GM23338 (cell line): ENCODE results near the gene SLC25A41. TPM values are rescaled to one million over a fixed set of nuclear protein-coding genes. Genes with fewer than 3 reads are reported as not detected.

Source experiments
- ATAC-seq: fragments of 200-7000 bp; cut with Tn5 transposase; 3 replicates; pipeline ENCODE4 v1.9.1; 2020
- DNase-seq: peaks from one replicate; pipeline ENCODE4 v3.0.0-alpha.2; 2015; ENCODE audit warnings: low spot score
- H2AFZ ChIP-seq: fragments of 200-600 bp; sonication (generic); 2 replicates; pipeline ENCODE4 v1.8.0; 2016; ENCODE audit warnings: antibody characterized with exemption, mild to moderate bottlenecking, moderate library complexity
- H3F3A ChIP-seq: fragments of 200-600 bp; sonication (generic); replicated peaks from 2 replicates; pipeline ENCODE4 v1.8.0; 2017; ENCODE audit warnings: antibody characterized with exemption, mixed run types, low read depth
- H3K27ac ChIP-seq: fragments of 200-600 bp; sonication (generic); 2 replicates; pipeline ENCODE4 v1.6.1; 2016; ENCODE audit warnings: low read depth
- H3K27me3 ChIP-seq: fragments of 200-600 bp; sonication (generic); 2 replicates; pipeline ENCODE4 v1.8.0; 2016; ENCODE audit warnings: mild to moderate bottlenecking, mixed run types, moderate library complexity; ENCODE audit not compliant: insufficient read depth
- H3K36me3 ChIP-seq: fragments of 200-600 bp; sonication (generic); 2 replicates; pipeline ENCODE4 v1.8.0; 2016; ENCODE audit warnings: mild to moderate bottlenecking; ENCODE audit not compliant: insufficient read depth
- H3K4me1 ChIP-seq: fragments of 200-600 bp; sonication (generic); 2 replicates; pipeline ENCODE4 v1.8.0; 2016; ENCODE audit warnings: mild to moderate bottlenecking, moderate library complexity; ENCODE audit not compliant: insufficient read depth
- H3K4me2 ChIP-seq: fragments of 200-600 bp; sonication (generic); 2 replicates; pipeline ENCODE4 v1.7.1; 2017; ENCODE audit warnings: mixed run types
- H3K4me3 ChIP-seq: fragments of 200-600 bp; sonication (generic); 2 replicates; pipeline ENCODE4 v1.6.1; 2016; ENCODE audit warnings: mixed run types
- H3K79me2 ChIP-seq: fragments of 200-600 bp; sonication (generic); replicated peaks from 2 replicates; pipeline ENCODE4 v1.8.0; 2017; ENCODE audit warnings: mild to moderate bottlenecking; ENCODE audit not compliant: insufficient read depth
- H3K9me2 ChIP-seq: fragments of 200-600 bp; sonication (generic); 2 replicates; pipeline ENCODE4 v1.8.0; 2017; ENCODE audit not compliant: insufficient read depth
- H4K20me1 ChIP-seq: fragments of 200-600 bp; sonication (generic); replicated peaks from 2 replicates; pipeline ENCODE4 v1.8.0; 2017; ENCODE audit warnings: mild to moderate bottlenecking; ENCODE audit not compliant: insufficient read depth
- H3K27ac Mint-ChIP-seq: 2 replicates; pipeline ENCODE4 v1.8.0; 2020; ENCODE audit warnings: inconsistent platforms, mild to moderate bottlenecking, moderate library complexity, mixed read lengths
- H3K27me3 Mint-ChIP-seq: 3 replicates; pipeline ENCODE4 v1.8.0; 2022; ENCODE audit warnings: low read depth, mild to moderate bottlenecking, moderate library complexity, mixed read lengths, inconsistent platforms; ENCODE audit not compliant: insufficient read depth, poor library complexity
- H3K36me3 Mint-ChIP-seq: 3 replicates; pipeline ENCODE4 v1.8.0; 2021; ENCODE audit warnings: low read depth, mild to moderate bottlenecking, inconsistent platforms, moderate library complexity, mixed read lengths
- H3K4me1 Mint-ChIP-seq: 3 replicates; pipeline ENCODE4 v1.8.0; 2020; ENCODE audit warnings: mild to moderate bottlenecking, inconsistent platforms, mixed read lengths
- H3K4me3 Mint-ChIP-seq: 3 replicates; pipeline ENCODE4 v1.8.0; 2021; ENCODE audit warnings: moderate library complexity, mild to moderate bottlenecking, inconsistent platforms, mixed read lengths
- H3K9me3 Mint-ChIP-seq: 3 replicates; pipeline ENCODE4 v1.8.0; 2020; ENCODE audit warnings: moderate library complexity, mild to moderate bottlenecking, inconsistent platforms, mixed read lengths
- CREB1 ChIP-seq: fragments of 250-450 bp; sonication (Bioruptor Pico); IDR thresholded peaks from 2 replicates; pipeline ENCODE4 v1.5.0; 2020; ENCODE audit warnings: low read depth, mild to moderate bottlenecking, moderate library complexity
- EZH2 ChIP-seq: fragments of 200-600 bp; sonication (generic); IDR thresholded peaks from one replicate; pipeline ENCODE4 v1.8.0; 2017; ENCODE audit warnings: antibody characterized with exemption, mild to moderate bottlenecking, low read depth; ENCODE audit not compliant: unreplicated experiment
- EZH2phosphoT487 ChIP-seq: fragments of 200-600 bp; sonication (generic); IDR thresholded peaks from one replicate; pipeline ENCODE4 v1.8.1; 2018; ENCODE audit warnings: antibody characterized with exemption; ENCODE audit not compliant: unreplicated experiment
- POLR2AphosphoS5 ChIP-seq: IDR thresholded peaks from 2 replicates; pipeline ENCODE4 v1.6.1; 2016; ENCODE audit warnings: antibody characterized with exemption, low read depth
- STAT1 ChIP-seq: IDR thresholded peaks from one replicate; pipeline ENCODE4 v1.6.1; 2016; ENCODE audit warnings: antibody characterized with exemption; ENCODE audit not compliant: unreplicated experiment
- ZNF114 ChIP-seq: fragments of 250-450 bp; sonication (Bioruptor Pico); IDR thresholded peaks from 2 replicates; pipeline ENCODE4 v1.5.0; 2020; ENCODE audit warnings: mild to moderate bottlenecking, moderate library complexity
- polyA plus RNA-seq: library from polyadenylated mRNA; unstranded; fragments of >200 nt; fragmentation: Nextera tagmentation; extraction: Ambion mirVana; gene quantifications from 2 replicates; pipeline ENCODE4 v1.2.1, GENCODE V29; 2016
- total RNA-seq: library from RNA; depleted of rRNA; stranded (reverse); fragments of >200 nt; shearing (Covaris generic); gene quantifications from 2 replicates; pipeline ENCODE4 v1.2.3, GENCODE V29; 2014
- TF ChIP-seq, protein P1 (sequence below): IDR thresholded peaks from one replicate; pipeline ENCODE4 v1.6.1; 2018; ENCODE audit warnings: antibody characterized with exemption; ENCODE audit not compliant: unreplicated experiment
- TF ChIP-seq, protein P2 (sequence below), 2 experiments: fragments of 200-600 bp in 1 of 2; sonication (generic) in 1 of 2; conservative IDR thresholded peaks; 2 replicates each; pipeline versions ENCODE4 v1.5.1 to v1.6.1; 2016 to 2017; ENCODE audit warnings: antibody characterized with exemption in 2 of 2, low read depth in 2 of 2, mild to moderate bottlenecking in 2 of 2, moderate library complexity in 1 of 2

The SLC25A41 gene
- total and polyA plus RNA-seq, 2 experiments from 2014 or later, result 0.24 to 0.35 TPM

DNA sequence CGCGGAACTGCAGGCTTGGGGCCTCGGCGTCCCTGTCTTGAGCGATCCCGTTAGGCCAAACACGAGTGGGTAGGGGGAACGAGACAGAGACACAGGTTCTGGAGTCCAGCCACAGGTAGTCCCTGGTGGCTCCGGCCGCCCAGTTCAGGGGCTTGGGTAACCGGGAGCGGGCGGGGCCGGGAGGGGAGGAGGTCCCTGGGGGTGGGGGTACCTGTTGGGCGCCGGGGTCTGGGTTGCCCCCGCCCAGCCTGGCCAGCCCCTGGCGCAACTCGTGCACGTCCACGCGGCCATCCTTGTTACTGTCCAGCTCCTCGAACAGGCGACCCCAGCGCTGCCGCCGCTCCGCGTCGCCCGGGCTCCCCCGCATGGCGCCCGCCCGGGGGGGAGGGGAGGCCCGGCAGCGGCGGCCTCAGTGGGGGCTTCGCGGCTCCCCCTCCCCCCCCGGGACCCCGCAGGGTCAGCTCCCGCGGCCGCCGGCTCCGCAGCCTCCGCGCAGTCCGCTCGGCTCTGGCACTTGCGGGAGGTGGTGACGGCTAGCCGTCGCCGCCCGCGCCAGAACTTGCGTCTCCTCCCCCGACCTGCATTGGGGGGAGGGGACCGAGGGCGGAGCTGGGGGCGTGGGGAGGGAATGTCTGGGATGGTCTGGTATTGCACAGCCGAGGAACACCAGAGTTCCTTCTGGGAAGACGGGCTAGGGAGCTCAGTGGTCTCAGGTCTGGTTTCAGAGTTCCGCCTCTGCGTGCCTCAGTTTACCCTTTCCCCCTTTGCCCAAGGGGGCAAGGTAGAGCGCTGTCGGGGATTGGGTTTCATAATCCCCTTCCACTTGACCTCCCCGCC, 25.9 kb upstream of the SLC25A41 start, which contains the start of gene SLC25A23:
Gene SLC25A23 (minus strand): TSS at position 531 of the 837 bp plus-strand sequence. CDS start 164 bp downstream, at position 367.
- H3K4me1 Mint-ChIP-seq, result peaks cover 13% of the 10 kb centered on the region
- Histone ChIP-seq H3K79me2 (peaks cover under 1% of the 10 kb centered on the region; the same call in 1 of the 2 replicates), H3K4me3 (peak within 1 kb of the TSS; percentile 59), H3K9me2 (no peaks in the 10 kb centered on the region), H2AFZ (peak within 1 kb of the TSS; percentile 87), H3K36me3 (peaks cover 6% of the 10 kb centered on the region; the same call in 1 of the 2 replicates), H3K27me3 (peaks cover 5% of the 10 kb centered on the region; the same call in 1 of the 2 replicates), H4K20me1 (no peaks in the 10 kb centered on the region; the same call in 1 of the 2 replicates), H3F3A (no peaks in the 10 kb centered on the region), H3K4me2 (peak within 1 kb of the TSS; percentile 76), H3K4me1 (peaks cover 4% of the 10 kb centered on the region; the same call in 1 of the 2 replicates), H3K27ac (peak within 1 kb of the TSS; percentile 94)
- peaks cover 25% of the 10 kb centered on the region for H3K36me3 Mint-ChIP-seq
- peak within 1 kb of the TSS; percentile 88 for H3K4me3 Mint-ChIP-seq
- ATAC-seq (peak; percentile 44), DNase-seq (peak; percentile 82)
- peaks cover 3% of the 10 kb centered on the region; the same call in 1 of the 3 replicates for H3K9me3 Mint-ChIP-seq
- H3K27ac Mint-ChIP-seq, result peak within 1 kb of the TSS; percentile 92
- H3K27me3 Mint-ChIP-seq, result peaks cover 21% of the 10 kb centered on the region
- TF ChIP-seq ZNF114 (CRISPR knock-in tag) (no peak), CREB1 (CRISPR knock-in tag) (0 out of 2 replicates have a peak, but pooled peaks have one; percentile 26), EZH2 (no peak)
- TF ChIP-seq, protein P1, sequence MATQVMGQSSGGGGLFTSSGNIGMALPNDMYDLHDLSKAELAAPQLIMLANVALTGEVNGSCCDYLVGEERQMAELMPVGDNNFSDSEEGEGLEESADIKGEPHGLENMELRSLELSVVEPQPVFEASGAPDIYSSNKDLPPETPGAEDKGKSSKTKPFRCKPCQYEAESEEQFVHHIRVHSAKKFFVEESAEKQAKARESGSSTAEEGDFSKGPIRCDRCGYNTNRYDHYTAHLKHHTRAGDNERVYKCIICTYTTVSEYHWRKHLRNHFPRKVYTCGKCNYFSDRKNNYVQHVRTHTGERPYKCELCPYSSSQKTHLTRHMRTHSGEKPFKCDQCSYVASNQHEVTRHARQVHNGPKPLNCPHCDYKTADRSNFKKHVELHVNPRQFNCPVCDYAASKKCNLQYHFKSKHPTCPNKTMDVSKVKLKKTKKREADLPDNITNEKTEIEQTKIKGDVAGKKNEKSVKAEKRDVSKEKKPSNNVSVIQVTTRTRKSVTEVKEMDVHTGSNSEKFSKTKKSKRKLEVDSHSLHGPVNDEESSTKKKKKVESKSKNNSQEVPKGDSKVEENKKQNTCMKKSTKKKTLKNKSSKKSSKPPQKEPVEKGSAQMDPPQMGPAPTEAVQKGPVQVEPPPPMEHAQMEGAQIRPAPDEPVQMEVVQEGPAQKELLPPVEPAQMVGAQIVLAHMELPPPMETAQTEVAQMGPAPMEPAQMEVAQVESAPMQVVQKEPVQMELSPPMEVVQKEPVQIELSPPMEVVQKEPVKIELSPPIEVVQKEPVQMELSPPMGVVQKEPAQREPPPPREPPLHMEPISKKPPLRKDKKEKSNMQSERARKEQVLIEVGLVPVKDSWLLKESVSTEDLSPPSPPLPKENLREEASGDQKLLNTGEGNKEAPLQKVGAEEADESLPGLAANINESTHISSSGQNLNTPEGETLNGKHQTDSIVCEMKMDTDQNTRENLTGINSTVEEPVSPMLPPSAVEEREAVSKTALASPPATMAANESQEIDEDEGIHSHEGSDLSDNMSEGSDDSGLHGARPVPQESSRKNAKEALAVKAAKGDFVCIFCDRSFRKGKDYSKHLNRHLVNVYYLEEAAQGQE, result peak; percentile 6

DNA sequence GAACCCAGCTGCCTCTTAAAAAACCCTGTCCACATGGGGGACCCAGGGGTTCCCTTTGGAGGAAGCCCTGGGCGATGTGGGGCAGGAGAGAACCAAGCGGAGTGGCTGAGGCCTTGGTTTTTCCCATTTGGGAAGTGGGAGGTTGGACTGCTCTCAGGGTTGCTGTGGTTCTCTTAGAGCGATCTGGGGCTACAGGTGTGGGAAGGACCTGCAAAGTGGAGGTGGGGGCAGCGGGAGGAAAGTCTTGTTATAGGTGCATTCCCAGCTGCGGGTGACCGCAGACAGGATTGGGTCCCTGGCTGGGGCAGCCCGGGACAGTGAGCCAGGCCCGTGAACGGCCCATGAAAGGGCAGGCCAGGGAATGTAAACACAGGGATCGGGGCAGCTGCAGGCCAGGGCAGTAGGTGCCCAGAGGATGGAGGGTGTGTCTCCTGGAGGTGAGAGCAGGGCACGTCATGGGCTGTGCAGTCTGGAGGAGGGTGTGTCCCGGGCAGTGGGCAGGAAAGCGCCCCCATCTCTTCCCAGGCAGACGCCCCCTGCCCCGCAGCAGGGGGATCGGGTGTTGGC, 25.2 kb upstream of the SLC25A41 start:
- Histone ChIP-seq H3K4me3 (peak overlapping the region; percentile 59), H4K20me1 (no peaks in the 10 kb centered on the region; the same call in 1 of the 2 replicates), H2AFZ (0 out of 2 replicates have a peak overlapping the region, but pooled peaks have one; percentile 69), H3F3A (no peaks in the 10 kb centered on the region), H3K9me2 (no peaks in the 10 kb centered on the region), H3K4me2 (peak overlapping the region; percentile 76), H3K79me2 (no peaks in the 10 kb centered on the region), H3K27me3 (peaks cover 5% of the 10 kb centered on the region; the same call in 1 of the 2 replicates), H3K27ac (no peak overlapping the region), H3K4me1 (peaks cover 4% of the 10 kb centered on the region; the same call in 1 of the 2 replicates), H3K36me3 (peaks cover 7% of the 10 kb centered on the region; the same call in 1 of the 2 replicates)
- peak; percentile 5 for ATAC-seq
- H3K4me1 Mint-ChIP-seq, result peaks cover 13% of the 10 kb centered on the region
- DNase-seq, result no peak
- H3K27me3 Mint-ChIP-seq, result peaks cover 17% of the 10 kb centered on the region
- peaks cover 6% of the 10 kb centered on the region; the same call in 1 of the 3 replicates for H3K9me3 Mint-ChIP-seq
- no peak overlapping the region; the same call in 1 of the 2 replicates for H3K27ac Mint-ChIP-seq
- H3K36me3 Mint-ChIP-seq, result peaks cover 32% of the 10 kb centered on the region
- TF ChIP-seq STAT1, result no peak
- no peak for TF ChIP-seq POLR2AphosphoS5
- no peak for TF ChIP-seq EZH2phosphoT487
- TF ChIP-seq, protein P1, result no peak
- TF ChIP-seq, protein P2, sequence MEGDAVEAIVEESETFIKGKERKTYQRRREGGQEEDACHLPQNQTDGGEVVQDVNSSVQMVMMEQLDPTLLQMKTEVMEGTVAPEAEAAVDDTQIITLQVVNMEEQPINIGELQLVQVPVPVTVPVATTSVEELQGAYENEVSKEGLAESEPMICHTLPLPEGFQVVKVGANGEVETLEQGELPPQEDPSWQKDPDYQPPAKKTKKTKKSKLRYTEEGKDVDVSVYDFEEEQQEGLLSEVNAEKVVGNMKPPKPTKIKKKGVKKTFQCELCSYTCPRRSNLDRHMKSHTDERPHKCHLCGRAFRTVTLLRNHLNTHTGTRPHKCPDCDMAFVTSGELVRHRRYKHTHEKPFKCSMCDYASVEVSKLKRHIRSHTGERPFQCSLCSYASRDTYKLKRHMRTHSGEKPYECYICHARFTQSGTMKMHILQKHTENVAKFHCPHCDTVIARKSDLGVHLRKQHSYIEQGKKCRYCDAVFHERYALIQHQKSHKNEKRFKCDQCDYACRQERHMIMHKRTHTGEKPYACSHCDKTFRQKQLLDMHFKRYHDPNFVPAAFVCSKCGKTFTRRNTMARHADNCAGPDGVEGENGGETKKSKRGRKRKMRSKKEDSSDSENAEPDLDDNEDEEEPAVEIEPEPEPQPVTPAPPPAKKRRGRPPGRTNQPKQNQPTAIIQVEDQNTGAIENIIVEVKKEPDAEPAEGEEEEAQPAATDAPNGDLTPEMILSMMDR (conservative IDR thresholded peaks at IDR 0.05; ENCODE audit: low read depth in 2 of 2), result 0 out of 4 replicates have a peak, but pooled peaks of 1 of the 2 experiments have one; percentile 1
- peak overlapping the region; percentile 87 for H3K4me3 Mint-ChIP-seq
